K562 (cell line): Measurements from ENCODE around the gene PIP5KL1. TPM values are rescaled to one million over a fixed set of nuclear protein-coding genes. Genes with fewer than 3 reads are reported as not detected.

Source experiments
- ARID3B ChIP-seq: fragments of 250-450 bp; sonication (Bioruptor Pico); IDR thresholded peaks from 2 replicates; pipeline ENCODE4 v1.4.0; 2020; ENCODE audit warnings: borderline replicate concordance
- BMI1 ChIP-seq: fragments of 150-350 bp; IDR thresholded peaks from 2 replicates; pipeline ENCODE4 v1.6.1; 2014; ENCODE audit warnings: low read length
- CC2D1A ChIP-seq: fragments of 450-650 bp; IDR thresholded peaks from 2 replicates; pipeline ENCODE4 v1.6.1; 2017; ENCODE audit warnings: mild to moderate bottlenecking
- E2F3 ChIP-seq: fragments of 250-450 bp; sonication (Bioruptor Pico); IDR thresholded peaks from 2 replicates; pipeline ENCODE4 v1.4.0; 2020; ENCODE audit warnings: mild to moderate bottlenecking
- ERF ChIP-seq: fragments of 450-650 bp; formaldehyde crosslinking; IDR thresholded peaks from 2 replicates; pipeline ENCODE4 v1.4.0; 2020; ENCODE audit warnings: mild to moderate bottlenecking, mixed read lengths
- GTF2A2 ChIP-seq: IDR thresholded peaks from 2 replicates; pipeline ENCODE4 v1.6.1; 2016; ENCODE audit warnings: mild to moderate bottlenecking, missing genetic modification characterization, missing compliant biosample characterization
- HMG20B ChIP-seq: fragments of 250-450 bp; sonication (Bioruptor Pico); IDR thresholded peaks from 2 replicates; pipeline ENCODE4 v1.5.0; 2021; ENCODE audit warnings: mild to moderate bottlenecking
- JUN ChIP-seq, 2 experiments: sonication (generic) in 1 of 2; formaldehyde crosslinking in 1 of 2; IDR thresholded peaks; 2 replicates each; pipeline versions ENCODE4 v1.6.1 to v1.8.0; 2012 to 2022; ENCODE audit warnings: borderline replicate concordance in 2 of 2, mild to moderate bottlenecking in 2 of 2, improper control_type of control experiment in 1 of 2, low read depth in 1 of 2, low read length in 1 of 2, missing genetic modification reagents in 1 of 2
- MLLT1 ChIP-seq, 2 experiments: fragments of 450-650 bp; IDR thresholded peaks; 2 replicates each; pipeline ENCODE4 v1.6.1; 2016
- NFATC3 ChIP-seq: fragments of 450-650 bp; IDR thresholded peaks from 2 replicates; pipeline ENCODE4 v1.6.1; 2017; ENCODE audit warnings: mild to moderate bottlenecking
- RBM22 ChIP-seq: fragments of 200-400 bp; formaldehyde crosslinking; IDR thresholded peaks from 2 replicates; pipeline ENCODE4 v1.6.1; 2018; ENCODE audit warnings: low read length, low read depth; ENCODE audit not compliant: poor library complexity, severe bottlenecking
- SOX6 ChIP-seq: fragments of 450-650 bp; IDR thresholded peaks from 2 replicates; pipeline ENCODE4 v1.6.1; 2014; ENCODE audit warnings: mild to moderate bottlenecking
- SREBF2 ChIP-seq: sonication (generic); formaldehyde crosslinking; IDR thresholded peaks from 2 replicates; pipeline ENCODE4 v1.4.0; 2020; ENCODE audit warnings: mild to moderate bottlenecking, missing genetic modification reagents
- TFAP4 ChIP-seq: sonication (generic); formaldehyde crosslinking; IDR thresholded peaks from 2 replicates; pipeline ENCODE4 v1.8.0; 2022; ENCODE audit warnings: missing genetic modification reagents, mild to moderate bottlenecking, moderate library complexity, borderline replicate concordance
- TSHZ1 ChIP-seq: fragments of 250-450 bp; sonication (Bioruptor Pico); IDR thresholded peaks from 2 replicates; pipeline ENCODE4 v1.4.0; 2020; ENCODE audit warnings: mild to moderate bottlenecking, moderate library complexity
- ZBTB17 ChIP-seq: fragments of 450-650 bp; formaldehyde crosslinking; IDR thresholded peaks from 2 replicates; pipeline ENCODE4 v1.4.0; 2020; ENCODE audit warnings: mild to moderate bottlenecking
- ZBTB2 ChIP-seq: fragments of 450-650 bp; IDR thresholded peaks from 2 replicates; pipeline ENCODE4 v1.6.1; 2016; ENCODE audit warnings: antibody characterized with exemption
- ZBTB7A ChIP-seq: IDR thresholded peaks from 2 replicates; pipeline ENCODE4 v1.6.1; 2011; ENCODE audit warnings: low read depth, mild to moderate bottlenecking, low read length, moderate library complexity, borderline replicate concordance; ENCODE audit not compliant: control insufficient read depth
- polyA plus RNA-seq, 8 experiments: library from polyadenylated mRNA; depleted of rRNA in 4 of 8; stranded (reverse) in 5 of 8; unstranded in 3 of 8; fragments of >200 nt; fragmentation: Nextera tagmentation in 2 of 8; fragmentation: Illumina TruSeq in 1 of 8; extraction: Ambion mirVana in 2 of 8; extraction: Trizol in 1 of 8; gene quantifications; 2 replicates each; pipeline versions ENCODE4 v1.2.1 to v1.2.3, GENCODE V29; 2011 to 2014; ENCODE audit warnings: inconsistent platforms in 1 of 8, missing spikeins in 1 of 8
- total RNA-seq, 7 experiments: library from RNA; depleted of rRNA in 6 of 7; stranded (reverse); fragments of >200 nt in 6 of 7; fragmentation: Illumina TruSeq in 2 of 7; extraction: Trizol in 2 of 7; gene quantifications; 2 replicates each; pipeline versions ENCODE4 v1.2.1 to v1.2.3, GENCODE V29; 2011 to 2021; ENCODE audit warnings: low replicate concordance in 1 of 7

The PIP5KL1 gene
- total and polyA plus RNA-seq, 9 of the 15 experiments (the other 6 are each of a cell fraction or from before 2014, with no cell fraction given): 0.18 to 4.8 (median 1.2) TPM

- TF ChIP-seq ZBTB17 (no peak), TSHZ1 (no peak), ARID3B (CRISPR knock-in tag) (no peak), GTF2A2 (tag) (no peak), ZBTB2 (peak; percentile 72; the same call in 1 of the 2 replicates), NFATC3 (no peak), CC2D1A (0 out of 2 replicates have a peak, but pooled peaks have one; percentile 29), SREBF2 (no peak), MLLT1 (IDR thresholded peaks at IDR 0.05) (0 out of 4 replicates have a peak, but pooled peaks of 1 of the 2 experiments have one; percentile 48), TFAP4 (CRISPR knock-in tag) (peak; percentile 67; the same call in 1 of the 2 replicates), BMI1 (no peak), E2F3 (CRISPR knock-in tag) (no peak), JUN (IDR thresholded peaks at IDR 0.05; ENCODE audit: borderline replicate concordance, low read depth, low read length) (no peak), JUN (CRISPR knock-in tag; IDR thresholded peaks at IDR 0.05; ENCODE audit: borderline replicate concordance) (no peak), HMG20B (no peak), SOX6 (no peak), RBM22 (no peak), ZBTB7A (peak; percentile 100), ERF (CRISPR knock-in tag) (no peak)
Measured at GRCh38 chr9:127942216-127943010, 11.8 kb upstream of the PIP5KL1 start (continued).
